HG03469 (cell line): ENCODE measurements around the gene DLK2.
"Not testable (repeated sequence)": the region's sequence is repeated elsewhere in the genome, so short reads cannot be mapped to it uniquely, and the experiment has no call there.

Source experiments
- ATAC-seq: cut with Tn5 transposase; IDR thresholded peaks from one replicate; pipeline ENCODE4 v1.9.1; 2021; ENCODE audit warnings: mild to moderate bottlenecking, moderate library complexity, moderate number of reproducible peaks; ENCODE audit not compliant: unreplicated experiment

DLK2 gene

GRCh38 chr6:43455531-43456428 lies at the start of gene DLK2:
DLK2 (minus strand) TSS chr6:43455548; CDS start chr6:43454825, 723 bp downstream.
- ATAC-seq: no peak

GRCh38 chr6:43503443-43503842 lies 48.1 kb upstream of the DLK2 start:
- ATAC-seq: no peak

- ATAC-seq: no peak
Measured at GRCh38 chr6:43502666-43503065, 47.3 kb upstream of the DLK2 start.

GRCh38 chr6:43500921-43501320 lies 45.6 kb upstream of the DLK2 start:
- ATAC-seq: no peak

GRCh38 chr6:43499028-43499815 lies 43.9 kb upstream of the DLK2 start:
- no peak for ATAC-seq

- not testable (repeated sequence) for ATAC-seq
Measured at GRCh38 chr6:43498291-43498690, 42.9 kb upstream of the DLK2 start.

- no peak for ATAC-seq
Measured at GRCh38 chr6:43497689-43498088, 42.3 kb upstream of the DLK2 start.

GRCh38 chr6:43497129-43497396 lies 41.7 kb upstream of the DLK2 start:
- ATAC-seq: no peak

- no peak for ATAC-seq
Measured at GRCh38 chr6:43496370-43497128, 41.2 kb upstream of the DLK2 start.

GRCh38 chr6:43495409-43495941 lies 40.1 kb upstream of the DLK2 start:
- ATAC-seq: no peak

GRCh38 chr6:43494766-43495165 lies 39.4 kb upstream of the DLK2 start:
- ATAC-seq: no peak

- no peak for ATAC-seq
Measured at GRCh38 chr6:43494321-43494720, 39.0 kb upstream of the DLK2 start.

GRCh38 chr6:43493833-43494232 lies 38.5 kb upstream of the DLK2 start:
- ATAC-seq: no peak

GRCh38 chr6:43493230-43493629 lies 37.9 kb upstream of the DLK2 start:
- ATAC-seq: no peak

GRCh38 chr6:43492673-43493072 lies 37.3 kb upstream of the DLK2 start:
- ATAC-seq: no peak

GRCh38 chr6:43491750-43492661 lies 36.7 kb upstream of the DLK2 start:
- no peak for ATAC-seq

GRCh38 chr6:43490523-43490939 lies 35.2 kb upstream of the DLK2 start:
- no peak for ATAC-seq

- no peak for ATAC-seq
Measured at GRCh38 chr6:43489277-43490072, 34.1 kb upstream of the DLK2 start.

- ATAC-seq: no peak
Measured at GRCh38 chr6:43488667-43489276, 33.4 kb upstream of the DLK2 start.
